Sigmoid colon (tissue), 4 donors: ENCODE results near the gene PSTPIP2.

Experiments
- EP300 ChIP-seq, 4 donors: sonication (generic); formaldehyde crosslinking; IDR thresholded peaks; one replicate each; pipeline ENCODE4 v1.6.1; 2017; ENCODE audit warnings: antibody characterized with exemption in 4 of 4
- POLR2A ChIP-seq, 2 donors: fragments of 450-650 bp; IDR thresholded peaks; one replicate each; pipeline ENCODE4 v1.6.1; 2016; ENCODE audit warnings: antibody characterized with exemption in 2 of 2, mild to moderate bottlenecking in 2 of 2, moderate library complexity in 2 of 2
- POLR2AphosphoS5 ChIP-seq, 4 donors: sonication (generic); formaldehyde crosslinking; IDR thresholded peaks; one replicate each; pipeline ENCODE4 v1.6.1; 2017; ENCODE audit warnings: antibody characterized with exemption in 4 of 4
- TF ChIP-seq, protein P1 (sequence below), 4 experiments: fragments of 450-650 bp in 3 of 4; fragments of 200-600 bp in 1 of 4; IDR thresholded peaks; one replicate each; pipeline ENCODE4 v1.5.1; 2016 to 2019; ENCODE audit warnings: antibody characterized with exemption in 4 of 4, mild to moderate bottlenecking in 3 of 4, moderate library complexity in 2 of 4

DNA sequence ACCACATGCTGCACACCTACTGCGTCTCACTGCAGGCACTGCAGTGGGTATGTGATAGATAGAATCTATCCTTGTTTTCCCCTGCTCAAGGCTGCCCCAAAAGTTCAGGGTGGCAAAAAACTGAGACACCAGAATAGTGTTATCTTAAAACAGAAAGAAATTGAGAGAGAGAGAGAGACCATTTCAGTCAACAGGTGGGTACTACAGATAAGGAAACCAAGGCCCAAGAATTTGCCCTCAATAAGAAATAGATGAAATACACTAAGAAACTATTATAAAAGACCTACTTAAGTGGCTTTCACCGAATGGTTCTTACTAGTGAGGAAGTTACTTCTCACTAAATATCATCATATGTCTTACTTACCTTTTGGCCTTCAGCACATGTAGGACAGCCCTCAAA is 132.8 kb downstream of the PSTPIP2 start:
- TF ChIP-seq, protein P1, sequence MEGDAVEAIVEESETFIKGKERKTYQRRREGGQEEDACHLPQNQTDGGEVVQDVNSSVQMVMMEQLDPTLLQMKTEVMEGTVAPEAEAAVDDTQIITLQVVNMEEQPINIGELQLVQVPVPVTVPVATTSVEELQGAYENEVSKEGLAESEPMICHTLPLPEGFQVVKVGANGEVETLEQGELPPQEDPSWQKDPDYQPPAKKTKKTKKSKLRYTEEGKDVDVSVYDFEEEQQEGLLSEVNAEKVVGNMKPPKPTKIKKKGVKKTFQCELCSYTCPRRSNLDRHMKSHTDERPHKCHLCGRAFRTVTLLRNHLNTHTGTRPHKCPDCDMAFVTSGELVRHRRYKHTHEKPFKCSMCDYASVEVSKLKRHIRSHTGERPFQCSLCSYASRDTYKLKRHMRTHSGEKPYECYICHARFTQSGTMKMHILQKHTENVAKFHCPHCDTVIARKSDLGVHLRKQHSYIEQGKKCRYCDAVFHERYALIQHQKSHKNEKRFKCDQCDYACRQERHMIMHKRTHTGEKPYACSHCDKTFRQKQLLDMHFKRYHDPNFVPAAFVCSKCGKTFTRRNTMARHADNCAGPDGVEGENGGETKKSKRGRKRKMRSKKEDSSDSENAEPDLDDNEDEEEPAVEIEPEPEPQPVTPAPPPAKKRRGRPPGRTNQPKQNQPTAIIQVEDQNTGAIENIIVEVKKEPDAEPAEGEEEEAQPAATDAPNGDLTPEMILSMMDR (IDR thresholded peaks at IDR 0.05): no peak
- TF ChIP-seq POLR2A (IDR thresholded peaks at IDR 0.05) (no peak), POLR2AphosphoS5 (IDR thresholded peaks at IDR 0.05) (no peak), EP300 (IDR thresholded peaks at IDR 0.05) (no peak)
